HG03457 (cell line): Measurements from ENCODE around the gene PDE3A.

ENCODE experiments used
- ATAC-seq: cut with Tn5 transposase; IDR thresholded peaks from one replicate; pipeline ENCODE4 v1.9.1; 2021; ENCODE audit warnings: moderate number of reproducible peaks; ENCODE audit not compliant: unreplicated experiment

PDE3A gene

DNA sequence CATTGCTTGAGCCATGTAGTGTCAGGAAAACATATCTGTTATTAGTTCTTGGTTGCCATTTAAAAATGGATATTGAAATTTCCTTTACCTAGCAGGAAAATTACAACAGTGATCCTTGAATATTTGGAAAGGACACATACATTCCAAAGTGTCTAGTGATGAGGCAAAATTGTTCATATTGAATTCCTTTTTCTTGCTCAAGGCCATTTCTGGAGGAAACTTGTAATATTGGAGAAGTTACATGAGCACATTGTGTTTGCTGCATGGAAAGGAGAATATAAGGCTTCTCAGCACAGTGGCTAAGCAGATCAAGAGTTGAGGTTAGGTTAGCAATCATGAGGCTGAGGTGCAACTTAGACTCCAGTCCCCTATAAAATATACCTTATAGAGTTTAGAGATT, 121.9 kb downstream of the PDE3A start:
- ATAC-seq, result no peak

DNA sequence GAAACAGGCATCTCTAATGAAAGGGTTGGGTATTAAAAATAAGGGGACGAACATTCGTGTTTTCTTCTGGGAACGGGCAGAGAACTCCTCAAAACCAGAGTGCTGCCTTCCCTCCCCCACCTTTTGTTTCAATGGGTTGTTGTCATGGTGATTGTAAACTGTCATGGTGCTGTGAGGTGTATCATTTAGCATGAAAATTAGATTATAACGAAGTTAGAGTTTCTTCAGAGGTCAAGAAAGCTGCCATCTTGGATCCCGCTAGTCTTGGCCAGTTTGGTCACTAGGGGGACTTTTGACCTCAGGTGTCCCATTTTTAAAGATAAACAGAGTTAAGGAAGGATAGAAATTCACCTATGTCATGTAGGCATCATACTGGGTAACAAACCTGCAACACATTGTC, 123.0 kb downstream of the PDE3A start:
- no peak for ATAC-seq

DNA sequence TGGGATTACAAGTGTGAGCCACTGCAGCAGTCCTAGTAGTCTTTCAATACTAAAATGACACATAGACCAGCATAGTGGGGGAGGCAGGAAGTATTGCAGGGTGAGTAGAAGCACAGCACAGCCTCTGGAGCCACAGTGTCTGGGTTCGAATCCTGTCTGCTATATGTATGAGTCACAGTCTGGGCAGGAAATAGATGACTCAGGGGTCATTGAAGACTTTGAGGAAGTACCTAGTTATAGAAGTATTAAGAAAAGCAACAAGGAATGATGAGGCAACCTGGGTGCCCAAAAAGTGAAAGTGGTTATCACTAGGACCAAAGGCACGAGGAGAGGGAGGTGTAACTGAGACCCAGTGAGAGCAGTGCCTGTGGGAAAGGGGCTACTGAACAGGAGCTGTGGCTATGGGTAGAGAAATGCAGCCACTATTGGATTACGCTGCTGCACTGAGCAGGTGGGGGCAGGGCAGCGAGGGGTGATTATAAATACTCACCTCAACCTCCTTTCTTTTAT, 124.0 kb downstream of the PDE3A start:
- no peak for ATAC-seq

DNA sequence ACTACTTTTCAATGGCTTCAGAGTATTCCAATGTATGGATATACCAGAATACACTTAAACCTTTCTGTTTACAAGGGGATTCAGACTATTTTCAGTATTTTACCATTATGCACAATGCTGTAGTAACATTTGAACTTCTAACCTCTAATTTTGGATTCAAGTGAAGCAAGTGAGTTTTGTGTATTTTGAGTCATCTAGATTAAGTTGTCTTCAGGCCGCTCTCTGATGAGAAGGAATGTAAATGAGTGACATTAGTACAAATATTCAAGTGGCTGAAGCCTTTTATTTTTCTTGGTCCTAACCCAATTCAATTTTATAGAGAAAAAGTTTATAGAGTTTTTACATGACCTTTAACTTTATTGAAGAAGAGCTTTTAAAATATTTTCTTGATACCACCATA, 125.6 kb downstream of the PDE3A start:
- no peak for ATAC-seq

DNA sequence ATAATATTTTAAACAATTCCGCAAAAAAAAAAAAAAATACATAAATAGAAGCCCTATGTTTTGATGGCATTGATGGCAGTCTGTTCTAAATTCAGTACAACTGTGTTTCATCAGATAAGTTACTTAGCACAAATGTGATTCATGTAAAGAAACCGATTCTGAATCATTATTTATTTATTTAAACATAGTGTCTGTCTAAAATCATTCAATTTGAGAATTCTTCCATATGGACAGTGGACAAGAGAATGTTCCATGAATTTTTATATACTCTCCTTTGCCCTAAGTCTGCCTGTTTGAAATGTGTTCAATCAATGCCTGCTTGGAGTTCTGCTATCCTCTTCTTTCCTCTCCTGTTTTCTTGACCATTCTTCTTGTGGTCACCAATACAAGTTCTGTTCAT, 126.5 kb downstream of the PDE3A start:
- no peak for ATAC-seq

DNA sequence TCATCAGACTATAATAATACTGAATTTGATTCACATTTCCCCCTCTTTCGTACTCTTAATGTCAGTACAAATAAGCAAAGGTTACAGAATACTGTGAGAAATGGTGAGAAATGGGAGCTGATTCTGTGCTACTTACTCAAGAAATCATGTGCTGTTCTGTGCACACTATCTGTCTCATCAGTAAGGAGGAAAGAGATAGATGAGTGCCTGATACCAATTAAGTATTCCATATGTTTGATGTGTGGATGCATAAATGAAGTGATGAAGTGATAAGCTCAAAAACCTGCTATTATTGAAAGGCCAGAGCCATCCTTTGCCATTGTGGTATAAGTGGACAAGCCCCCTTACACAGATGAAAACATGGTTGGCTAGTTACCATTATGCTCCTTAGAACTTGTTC, 127.7 kb downstream of the PDE3A start:
- no peak for ATAC-seq

DNA sequence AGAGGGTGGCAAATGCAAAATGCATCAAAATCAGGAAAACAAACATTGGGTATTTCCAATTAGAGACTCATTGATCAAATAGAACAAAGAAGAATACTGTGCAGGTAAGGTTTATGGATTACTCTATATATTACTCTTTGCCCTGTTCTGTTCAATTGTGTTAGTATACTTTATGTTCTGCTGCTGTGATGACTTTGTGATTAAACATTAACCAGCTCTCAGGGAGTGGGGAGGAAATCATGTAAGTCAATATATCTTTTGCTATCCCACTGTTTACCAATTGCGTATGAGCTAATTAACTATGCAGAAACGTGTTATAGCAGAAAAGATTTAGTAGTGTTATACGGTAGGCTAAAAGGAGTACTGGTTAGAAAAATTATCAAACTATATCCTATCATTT, 129.4 kb downstream of the PDE3A start:
- no peak for ATAC-seq

DNA sequence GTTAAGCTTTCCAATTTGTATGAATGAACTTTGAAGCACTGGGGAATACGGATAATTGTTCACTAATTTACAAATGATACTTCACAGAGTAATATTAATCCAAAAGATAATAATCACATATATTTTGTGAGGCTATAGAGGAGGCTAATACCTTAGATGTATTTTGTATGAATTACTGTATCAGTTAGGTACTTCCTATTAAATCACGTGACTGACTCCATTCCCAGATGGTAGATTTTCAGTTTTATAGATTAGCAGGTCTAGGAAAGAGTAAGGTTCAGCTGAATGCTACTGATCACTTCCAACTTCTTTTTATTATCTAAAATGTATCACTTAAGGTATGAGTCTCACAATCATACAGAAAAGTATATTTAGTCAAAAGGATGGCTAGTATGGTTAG, 133.6 kb downstream of the PDE3A start:
- no peak for ATAC-seq

DNA sequence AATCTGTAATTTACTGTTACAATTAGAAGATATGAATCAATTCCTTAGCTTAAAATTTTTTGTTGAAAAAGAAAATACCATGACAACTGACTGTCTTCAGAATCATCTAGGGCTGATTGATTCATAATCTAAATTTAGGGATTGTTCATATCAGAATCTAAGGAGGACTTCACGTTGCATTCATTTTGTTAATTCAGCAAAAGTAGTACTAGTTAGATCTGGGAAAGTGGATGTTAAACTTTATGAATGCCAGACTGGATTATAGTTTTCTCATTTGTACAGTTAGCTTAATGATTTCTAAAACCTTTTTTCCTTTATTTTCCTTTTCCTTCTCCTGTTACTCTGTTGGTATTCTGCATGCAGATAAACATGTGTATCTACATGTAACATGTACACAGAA, 135.5 kb downstream of the PDE3A start:
- no peak for ATAC-seq

DNA sequence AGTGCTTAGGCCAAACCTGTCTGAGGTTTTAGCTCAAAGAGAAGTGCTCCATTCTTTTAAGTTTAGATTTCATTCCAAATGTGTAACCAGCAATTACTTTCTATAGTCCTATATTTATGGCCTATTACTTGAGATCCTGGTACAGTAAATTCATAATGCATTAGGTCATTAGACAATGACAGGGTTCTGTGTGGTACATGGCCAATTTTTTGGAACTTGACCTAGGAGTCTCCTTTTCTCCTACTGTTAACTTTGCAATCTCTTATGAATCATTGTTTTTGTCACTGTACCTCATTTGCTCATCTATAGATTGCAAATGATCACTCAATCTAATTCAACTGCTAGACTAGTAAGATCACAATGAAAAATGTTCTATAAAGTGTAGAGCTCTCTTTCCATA, 136.7 kb downstream of the PDE3A start:
- no peak for ATAC-seq

DNA sequence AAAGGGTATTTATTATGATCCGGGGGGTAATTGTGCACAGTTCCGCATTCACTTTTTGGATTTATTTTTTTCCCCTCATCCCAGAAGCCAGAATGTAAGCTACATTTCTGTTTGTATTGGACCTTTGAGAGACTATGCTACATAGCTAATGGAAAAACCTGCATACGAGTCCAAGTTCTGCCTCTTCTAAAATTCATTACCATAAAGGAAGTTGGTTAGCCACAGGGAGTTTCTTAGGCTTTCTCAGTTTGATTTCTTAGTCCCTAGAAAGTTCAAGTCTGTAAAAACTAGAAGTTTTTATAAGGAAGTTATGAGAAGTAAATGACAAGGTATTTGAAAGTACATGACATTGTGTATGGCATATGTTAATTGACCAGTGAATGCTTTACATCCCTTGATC, 138.7 kb downstream of the PDE3A start:
- ATAC-seq, result no peak

DNA sequence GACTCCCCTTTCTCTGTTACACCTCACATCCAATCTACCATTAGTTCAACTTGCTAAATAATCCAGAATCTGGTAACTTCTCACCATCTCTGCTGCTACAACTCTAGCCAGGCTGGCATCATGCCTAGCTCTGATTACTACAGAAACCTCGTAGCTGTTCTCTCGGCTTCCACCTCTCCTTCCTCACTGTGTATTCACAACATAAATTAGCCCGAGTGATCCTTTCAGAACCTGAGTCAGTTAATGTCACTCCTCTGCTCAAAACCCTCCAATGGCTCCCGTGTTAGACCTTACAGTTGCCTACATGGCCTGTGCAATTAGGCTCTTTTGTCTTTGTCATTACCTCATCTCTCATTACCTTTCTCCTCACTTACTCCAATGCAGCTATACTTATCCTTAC, 139.4 kb downstream of the PDE3A start:
- ATAC-seq, result no peak

DNA sequence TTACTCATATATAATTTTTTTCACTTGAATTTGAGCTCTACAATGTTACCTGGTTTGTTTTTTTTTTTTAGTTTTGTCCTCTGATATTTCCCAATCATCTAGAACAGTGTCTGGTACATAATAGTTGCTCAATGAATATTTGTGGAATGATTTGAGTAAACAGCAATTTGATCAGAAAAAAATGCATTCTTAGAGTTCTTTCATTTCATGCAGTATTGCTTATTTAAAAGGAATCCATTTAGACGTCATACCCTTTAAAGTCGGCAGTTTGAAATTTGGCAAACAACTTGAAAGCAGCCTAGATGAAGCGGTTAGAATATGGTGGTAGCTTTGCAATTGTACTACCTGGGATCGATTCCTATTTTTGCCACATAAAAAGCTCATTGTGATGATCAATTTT, 140.0 kb downstream of the PDE3A start:
- no peak for ATAC-seq

DNA sequence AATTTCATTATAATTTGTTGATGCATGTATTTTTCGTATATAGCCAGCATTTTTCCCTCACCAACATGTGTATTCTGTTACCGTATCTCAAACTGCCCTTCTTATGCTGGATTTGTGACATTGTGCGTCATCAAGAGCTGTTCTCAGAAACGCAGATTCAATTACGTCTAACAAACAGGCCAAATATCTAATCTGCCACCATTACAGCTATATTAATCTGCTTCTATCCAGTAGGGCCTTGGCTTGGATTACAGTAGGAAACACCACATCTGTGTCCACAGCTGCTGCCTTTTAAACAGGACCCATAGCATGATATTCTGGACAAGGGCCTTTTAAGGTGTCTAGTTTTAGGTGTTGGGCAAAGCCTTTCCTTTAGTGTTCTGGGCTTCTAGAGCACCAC, 140.6 kb downstream of the PDE3A start:
- ATAC-seq, result no peak

DNA sequence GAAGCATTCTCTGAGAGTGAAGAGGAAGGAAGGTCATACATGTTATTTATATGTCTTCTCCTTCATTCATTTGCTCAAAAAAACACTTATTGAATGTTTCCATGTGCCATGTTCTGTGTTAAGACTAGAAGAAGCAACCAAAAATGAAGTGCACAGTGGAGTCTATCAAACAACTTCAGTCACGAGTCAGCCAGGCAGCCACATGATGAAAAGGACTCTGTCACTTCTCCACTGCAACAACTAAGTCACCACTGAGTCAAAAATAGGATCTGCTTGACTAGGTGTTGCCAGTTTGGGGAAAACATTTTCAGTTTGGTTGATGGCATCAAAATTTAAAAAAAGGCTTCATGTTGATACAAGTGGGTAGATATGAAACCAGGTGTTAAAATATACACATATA, 142.5 kb downstream of the PDE3A start:
- no peak for ATAC-seq

DNA sequence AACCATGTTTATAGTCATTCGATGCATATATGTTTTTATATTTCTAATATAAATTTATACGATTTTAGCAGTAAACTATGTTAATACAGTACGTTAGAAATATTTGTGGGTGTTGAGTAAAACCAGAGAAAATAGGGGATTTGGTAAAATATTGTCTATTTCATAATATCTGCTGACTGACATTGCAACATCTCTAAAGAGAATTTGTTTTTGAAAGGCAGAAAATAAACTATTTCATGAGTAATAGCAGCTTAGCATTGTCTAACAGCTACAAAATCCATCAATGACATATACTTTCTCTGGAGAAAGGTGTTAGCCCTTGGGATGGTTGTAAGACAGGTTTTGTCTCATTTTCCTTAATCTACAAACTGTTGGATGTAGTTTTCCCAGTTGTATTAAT, 144.9 kb downstream of the PDE3A start:
- ATAC-seq, result no peak

DNA sequence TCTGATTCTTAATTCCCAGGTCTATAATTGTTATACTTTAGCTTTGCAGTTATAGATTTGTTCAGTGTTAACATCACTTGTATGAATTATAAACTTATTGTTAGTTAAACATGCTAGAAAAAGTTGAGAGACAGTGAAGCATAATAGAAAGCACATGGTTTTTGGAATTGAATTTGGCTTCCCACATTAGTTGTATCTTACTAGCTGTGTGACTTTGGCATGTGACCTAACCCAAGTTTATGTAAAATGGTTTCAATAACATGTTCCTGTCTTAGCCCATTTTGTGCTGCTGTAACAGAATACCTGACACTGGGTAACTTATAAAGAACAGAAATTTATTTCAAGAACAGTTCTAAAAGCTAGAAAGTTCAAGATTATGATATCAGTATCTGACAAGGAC, 146.3 kb downstream of the PDE3A start:
- no peak for ATAC-seq

DNA sequence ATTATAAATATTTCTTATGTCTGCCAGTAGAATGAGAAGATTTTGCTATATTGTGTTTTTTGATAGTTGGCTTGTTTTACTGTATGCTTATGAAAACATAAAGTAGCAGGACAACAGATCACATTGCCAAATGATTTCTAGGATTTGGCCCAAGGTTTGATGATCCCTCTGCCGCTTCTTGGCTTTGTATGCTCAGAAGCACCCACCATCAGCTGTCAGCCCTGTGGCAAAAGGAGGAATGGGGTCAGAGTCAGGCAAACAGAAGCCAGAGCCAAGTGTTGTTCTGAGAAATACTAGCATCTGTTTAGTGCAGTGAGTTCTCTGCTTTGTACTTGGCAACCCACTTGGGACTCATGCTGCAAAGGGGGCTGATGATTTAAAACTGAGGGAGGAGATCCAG, 152.2 kb downstream of the PDE3A start:
- ATAC-seq, result no peak

DNA sequence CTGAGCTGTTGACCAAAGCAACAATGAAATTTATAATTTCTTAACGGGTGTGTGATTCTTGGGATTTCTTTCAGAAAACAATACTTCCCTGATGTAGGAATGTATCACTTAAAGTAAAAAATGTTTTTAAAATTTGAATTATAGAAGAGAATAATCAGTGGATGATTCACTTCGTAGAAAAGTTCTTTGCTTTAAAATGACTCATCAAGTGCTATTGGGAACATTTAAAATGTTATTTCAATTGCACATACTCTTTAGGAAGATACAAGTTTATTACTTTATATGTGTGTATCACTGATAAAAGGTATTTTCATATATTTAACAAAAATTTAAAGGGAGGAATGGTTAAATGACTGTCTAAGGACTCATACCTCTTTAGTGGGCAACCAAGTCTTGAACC, 155.3 kb downstream of the PDE3A start:
- no peak for ATAC-seq

DNA sequence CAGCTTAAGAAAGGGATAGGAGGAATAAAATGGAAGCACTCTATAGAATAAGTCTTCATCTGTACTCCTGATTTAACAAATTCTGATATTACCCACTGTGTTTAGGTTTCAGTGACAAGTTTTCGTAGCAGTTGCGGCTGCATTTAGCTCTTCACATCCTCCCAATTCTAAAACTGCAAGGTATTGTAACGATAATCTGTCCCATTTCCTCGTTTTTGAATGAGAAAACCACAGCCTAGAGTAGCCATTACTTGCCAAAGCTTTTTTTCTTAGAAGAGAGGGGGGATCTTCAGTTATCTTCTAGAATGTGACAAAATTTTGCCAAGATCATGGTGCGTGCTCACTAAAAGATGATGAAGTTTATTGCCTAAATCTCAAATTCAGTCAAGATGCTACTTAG, 155.8 kb downstream of the PDE3A start:
- ATAC-seq, result no peak

DNA sequence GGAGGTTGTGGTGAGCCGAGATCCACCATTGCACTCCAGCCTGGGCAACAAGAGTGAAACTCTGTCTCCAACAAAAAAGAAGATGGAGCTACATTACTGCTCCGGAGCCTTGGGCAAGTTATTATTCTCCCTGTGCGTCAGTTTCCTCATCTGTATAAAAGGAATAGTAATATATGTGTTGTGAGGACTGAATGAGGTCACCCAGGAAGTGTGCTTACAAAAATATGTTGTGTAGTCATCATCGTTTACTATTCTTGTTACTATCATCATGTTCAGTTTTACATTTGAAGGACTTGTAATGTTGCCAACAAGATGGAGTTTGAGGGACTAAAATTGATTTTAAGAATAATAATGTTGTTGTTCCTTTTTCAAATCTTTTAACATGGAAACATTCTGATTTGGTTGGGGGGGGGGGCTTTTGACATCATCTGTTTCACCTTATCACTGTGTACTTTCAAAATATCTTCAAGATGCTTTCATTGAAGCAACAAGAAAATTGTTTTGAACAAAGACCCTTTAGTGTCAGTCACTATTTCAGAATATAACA, 156.8 kb downstream of the PDE3A start:
- ATAC-seq, result no peak

DNA sequence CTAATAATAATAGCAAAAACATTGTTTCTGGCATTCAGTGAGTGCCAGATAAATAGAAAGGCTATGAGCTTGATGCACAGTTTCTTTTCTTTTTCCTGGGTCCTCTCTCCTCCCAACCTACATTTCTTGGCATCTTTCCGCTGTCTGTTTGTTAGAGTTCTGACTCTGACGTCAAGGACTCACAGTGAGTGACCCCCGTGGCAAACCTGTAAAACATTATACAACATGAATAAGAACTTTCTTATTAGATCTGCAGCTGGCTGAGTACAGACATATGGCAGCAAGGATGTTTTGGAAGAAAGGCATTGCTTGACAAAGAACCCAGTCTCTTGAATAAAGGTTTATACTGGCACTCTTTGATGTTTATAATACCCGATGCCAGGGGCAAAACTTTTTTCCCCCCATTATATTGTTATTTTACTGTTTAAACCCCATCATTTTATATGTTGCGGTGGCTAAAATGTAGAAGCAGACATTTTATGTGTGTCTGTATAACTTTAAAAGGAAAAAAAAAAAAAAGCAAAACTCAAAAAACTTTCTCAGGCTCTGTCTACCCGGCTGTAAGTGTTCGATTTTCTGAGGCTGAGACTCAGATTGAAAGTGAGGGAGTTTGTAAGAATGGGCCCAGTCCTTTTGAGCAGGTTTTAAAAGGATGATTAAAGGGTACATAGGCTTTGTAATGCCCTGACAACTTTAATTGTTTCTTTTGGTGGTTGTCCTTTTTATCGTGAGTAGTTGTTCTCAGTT, 159.3 kb downstream of the PDE3A start:
- no peak for ATAC-seq

DNA sequence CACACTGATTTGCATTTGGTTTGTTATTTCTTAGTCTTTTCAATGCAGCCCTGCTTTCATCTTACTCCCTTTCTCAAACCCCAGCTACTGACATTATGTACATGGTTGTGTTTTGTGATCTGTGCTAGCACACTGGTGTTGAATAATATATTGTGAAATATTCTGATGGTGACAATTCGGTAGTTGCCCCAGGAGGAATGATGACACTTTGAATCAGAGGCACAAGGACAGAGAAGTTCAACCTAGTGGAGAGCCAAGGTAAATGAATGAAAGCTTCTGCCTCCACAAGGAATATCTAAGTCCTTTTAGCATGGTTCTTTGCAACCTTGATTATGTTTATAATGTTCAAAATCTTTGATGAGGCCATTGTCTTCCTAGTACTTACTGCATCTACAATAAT, 159.9 kb downstream of the PDE3A start:
- ATAC-seq, result no peak
